ENCODE data around the gene TSR1. TPM values are rescaled to one million over a fixed set of nuclear protein-coding genes. Genes with fewer than 3 reads are reported as not detected.

The TSR1 gene
- total RNA-seq, 1 experiment from 2014 or later, result 74.3 TPM

DNA sequence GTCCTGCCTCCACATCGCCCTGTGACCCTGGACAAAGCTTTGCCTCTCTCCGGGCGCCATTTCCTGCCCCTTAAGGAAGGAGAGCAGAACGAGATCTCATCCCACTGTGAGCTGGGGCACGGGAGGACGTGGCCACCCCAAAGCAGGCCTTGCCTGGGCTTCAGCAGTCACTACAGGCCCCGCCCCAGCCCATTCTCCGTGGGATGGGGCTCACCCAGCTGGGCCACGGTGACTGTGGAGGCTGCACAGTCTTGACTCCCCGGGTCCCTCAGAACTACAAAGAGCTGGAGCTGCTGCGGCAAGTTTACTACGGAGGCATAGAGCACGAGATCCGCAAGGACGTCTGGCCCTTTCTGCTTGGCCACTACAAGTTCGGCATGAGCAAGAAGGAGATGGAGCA, 36.4 kb upstream of the TSR1 start (continued):
- TF ChIP-seq, protein P1, sequence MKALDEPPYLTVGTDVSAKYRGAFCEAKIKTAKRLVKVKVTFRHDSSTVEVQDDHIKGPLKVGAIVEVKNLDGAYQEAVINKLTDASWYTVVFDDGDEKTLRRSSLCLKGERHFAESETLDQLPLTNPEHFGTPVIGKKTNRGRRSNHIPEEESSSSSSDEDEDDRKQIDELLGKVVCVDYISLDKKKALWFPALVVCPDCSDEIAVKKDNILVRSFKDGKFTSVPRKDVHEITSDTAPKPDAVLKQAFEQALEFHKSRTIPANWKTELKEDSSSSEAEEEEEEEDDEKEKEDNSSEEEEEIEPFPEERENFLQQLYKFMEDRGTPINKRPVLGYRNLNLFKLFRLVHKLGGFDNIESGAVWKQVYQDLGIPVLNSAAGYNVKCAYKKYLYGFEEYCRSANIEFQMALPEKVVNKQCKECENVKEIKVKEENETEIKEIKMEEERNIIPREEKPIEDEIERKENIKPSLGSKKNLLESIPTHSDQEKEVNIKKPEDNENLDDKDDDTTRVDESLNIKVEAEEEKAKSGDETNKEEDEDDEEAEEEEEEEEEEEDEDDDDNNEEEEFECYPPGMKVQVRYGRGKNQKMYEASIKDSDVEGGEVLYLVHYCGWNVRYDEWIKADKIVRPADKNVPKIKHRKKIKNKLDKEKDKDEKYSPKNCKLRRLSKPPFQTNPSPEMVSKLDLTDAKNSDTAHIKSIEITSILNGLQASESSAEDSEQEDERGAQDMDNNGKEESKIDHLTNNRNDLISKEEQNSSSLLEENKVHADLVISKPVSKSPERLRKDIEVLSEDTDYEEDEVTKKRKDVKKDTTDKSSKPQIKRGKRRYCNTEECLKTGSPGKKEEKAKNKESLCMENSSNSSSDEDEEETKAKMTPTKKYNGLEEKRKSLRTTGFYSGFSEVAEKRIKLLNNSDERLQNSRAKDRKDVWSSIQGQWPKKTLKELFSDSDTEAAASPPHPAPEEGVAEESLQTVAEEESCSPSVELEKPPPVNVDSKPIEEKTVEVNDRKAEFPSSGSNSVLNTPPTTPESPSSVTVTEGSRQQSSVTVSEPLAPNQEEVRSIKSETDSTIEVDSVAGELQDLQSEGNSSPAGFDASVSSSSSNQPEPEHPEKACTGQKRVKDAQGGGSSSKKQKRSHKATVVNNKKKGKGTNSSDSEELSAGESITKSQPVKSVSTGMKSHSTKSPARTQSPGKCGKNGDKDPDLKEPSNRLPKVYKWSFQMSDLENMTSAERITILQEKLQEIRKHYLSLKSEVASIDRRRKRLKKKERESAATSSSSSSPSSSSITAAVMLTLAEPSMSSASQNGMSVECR (CRISPR knock-in tag; IDR thresholded peaks at IDR 0.05; ENCODE audit: borderline replicate concordance), result no peak
- TF ChIP-seq ZNF317 (CRISPR knock-in tag; IDR thresholded peaks at IDR 0.05; ENCODE audit: borderline replicate concordance, low read depth) (no peak), JUN (CRISPR knock-in tag; IDR thresholded peaks at IDR 0.05) (no peak), HMGA2 (CRISPR knock-in tag; IDR thresholded peaks at IDR 0.05) (no peak)
- TF ChIP-seq, protein P2, sequence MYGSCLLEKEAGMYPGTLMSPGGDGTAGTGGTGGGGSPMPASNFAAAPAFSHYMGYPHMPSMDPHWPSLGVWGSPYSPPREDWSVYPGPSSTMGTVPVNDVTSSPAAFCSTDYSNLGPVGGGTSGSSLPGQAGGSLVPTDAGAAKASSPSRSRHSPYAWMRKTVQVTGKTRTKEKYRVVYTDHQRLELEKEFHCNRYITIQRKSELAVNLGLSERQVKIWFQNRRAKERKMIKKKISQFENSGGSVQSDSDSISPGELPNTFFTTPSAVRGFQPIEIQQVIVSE (CRISPR knock-in tag; IDR thresholded peaks at IDR 0.05; ENCODE audit: borderline replicate concordance), result no peak
- TF ChIP-seq, protein P3, sequence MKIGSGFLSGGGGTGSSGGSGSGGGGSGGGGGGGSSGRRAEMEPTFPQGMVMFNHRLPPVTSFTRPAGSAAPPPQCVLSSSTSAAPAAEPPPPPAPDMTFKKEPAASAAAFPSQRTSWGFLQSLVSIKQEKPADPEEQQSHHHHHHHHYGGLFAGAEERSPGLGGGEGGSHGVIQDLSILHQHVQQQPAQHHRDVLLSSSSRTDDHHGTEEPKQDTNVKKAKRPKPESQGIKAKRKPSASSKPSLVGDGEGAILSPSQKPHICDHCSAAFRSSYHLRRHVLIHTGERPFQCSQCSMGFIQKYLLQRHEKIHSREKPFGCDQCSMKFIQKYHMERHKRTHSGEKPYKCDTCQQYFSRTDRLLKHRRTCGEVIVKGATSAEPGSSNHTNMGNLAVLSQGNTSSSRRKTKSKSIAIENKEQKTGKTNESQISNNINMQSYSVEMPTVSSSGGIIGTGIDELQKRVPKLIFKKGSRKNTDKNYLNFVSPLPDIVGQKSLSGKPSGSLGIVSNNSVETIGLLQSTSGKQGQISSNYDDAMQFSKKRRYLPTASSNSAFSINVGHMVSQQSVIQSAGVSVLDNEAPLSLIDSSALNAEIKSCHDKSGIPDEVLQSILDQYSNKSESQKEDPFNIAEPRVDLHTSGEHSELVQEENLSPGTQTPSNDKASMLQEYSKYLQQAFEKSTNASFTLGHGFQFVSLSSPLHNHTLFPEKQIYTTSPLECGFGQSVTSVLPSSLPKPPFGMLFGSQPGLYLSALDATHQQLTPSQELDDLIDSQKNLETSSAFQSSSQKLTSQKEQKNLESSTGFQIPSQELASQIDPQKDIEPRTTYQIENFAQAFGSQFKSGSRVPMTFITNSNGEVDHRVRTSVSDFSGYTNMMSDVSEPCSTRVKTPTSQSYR (CRISPR knock-in tag; IDR thresholded peaks at IDR 0.05), result no peak

DNA sequence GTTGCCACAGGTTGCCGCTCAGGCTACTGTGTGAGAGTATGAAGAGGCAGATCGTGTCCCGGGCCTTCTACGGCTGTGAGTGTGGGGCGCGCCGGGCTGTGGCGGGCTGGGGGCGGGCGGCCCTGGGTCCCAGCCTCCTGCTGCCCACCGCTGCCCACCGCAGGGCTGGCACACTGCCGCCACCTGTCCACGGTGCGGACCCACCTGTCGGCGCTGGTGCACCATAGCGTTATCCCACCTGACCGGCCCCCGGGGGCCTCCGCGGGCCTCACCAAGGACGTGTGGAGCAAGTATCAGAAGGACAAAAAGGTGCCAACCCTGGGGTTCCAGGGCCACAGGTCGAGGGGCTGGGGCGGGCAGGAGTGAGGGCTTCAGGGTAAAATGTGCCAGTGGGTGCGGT, 35.9 kb upstream of the TSR1 start:
- DNase-seq (ENCODE audit: low spot score) (no peak), ATAC-seq (no peak)
- peaks cover 6% of the 10 kb centered on the region; the same call in 1 of the 2 replicates for H3K36me3 Mint-ChIP-seq
- ChIA-PET POLR2A (no interaction called here), CTCF (interaction anchor here (0.6 to 2.9 kb wide), 3 partner anchors 11 to 19 kb away, joined by 3 to 15 read pairs (median 3); no protein-coding TSS in a partner anchor)
- H3K27ac Mint-ChIP-seq, result no peak overlapping the region
- H3K4me1 Mint-ChIP-seq, result peaks cover 10% of the 10 kb centered on the region
- H3K27me3 Mint-ChIP-seq (ENCODE audit: low read depth), result no peaks in the 10 kb centered on the region
- no peaks in the 10 kb centered on the region for H3K9me3 Mint-ChIP-seq
- TF ChIP-seq, protein P4, sequence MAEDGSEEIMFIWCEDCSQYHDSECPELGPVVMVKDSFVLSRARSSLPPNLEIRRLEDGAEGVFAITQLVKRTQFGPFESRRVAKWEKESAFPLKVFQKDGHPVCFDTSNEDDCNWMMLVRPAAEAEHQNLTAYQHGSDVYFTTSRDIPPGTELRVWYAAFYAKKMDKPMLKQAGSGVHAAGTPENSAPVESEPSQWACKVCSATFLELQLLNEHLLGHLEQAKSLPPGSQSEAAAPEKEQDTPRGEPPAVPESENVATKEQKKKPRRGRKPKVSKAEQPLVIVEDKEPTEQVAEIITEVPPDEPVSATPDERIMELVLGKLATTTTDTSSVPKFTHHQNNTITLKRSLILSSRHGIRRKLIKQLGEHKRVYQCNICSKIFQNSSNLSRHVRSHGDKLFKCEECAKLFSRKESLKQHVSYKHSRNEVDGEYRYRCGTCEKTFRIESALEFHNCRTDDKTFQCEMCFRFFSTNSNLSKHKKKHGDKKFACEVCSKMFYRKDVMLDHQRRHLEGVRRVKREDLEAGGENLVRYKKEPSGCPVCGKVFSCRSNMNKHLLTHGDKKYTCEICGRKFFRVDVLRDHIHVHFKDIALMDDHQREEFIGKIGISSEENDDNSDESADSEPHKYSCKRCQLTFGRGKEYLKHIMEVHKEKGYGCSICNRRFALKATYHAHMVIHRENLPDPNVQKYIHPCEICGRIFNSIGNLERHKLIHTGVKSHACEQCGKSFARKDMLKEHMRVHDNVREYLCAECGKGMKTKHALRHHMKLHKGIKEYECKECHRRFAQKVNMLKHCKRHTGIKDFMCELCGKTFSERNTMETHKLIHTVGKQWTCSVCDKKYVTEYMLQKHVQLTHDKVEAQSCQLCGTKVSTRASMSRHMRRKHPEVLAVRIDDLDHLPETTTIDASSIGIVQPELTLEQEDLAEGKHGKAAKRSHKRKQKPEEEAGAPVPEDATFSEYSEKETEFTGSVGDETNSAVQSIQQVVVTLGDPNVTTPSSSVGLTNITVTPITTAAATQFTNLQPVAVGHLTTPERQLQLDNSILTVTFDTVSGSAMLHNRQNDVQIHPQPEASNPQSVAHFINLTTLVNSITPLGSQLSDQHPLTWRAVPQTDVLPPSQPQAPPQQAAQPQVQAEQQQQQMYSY (CRISPR knock-in tag; IDR thresholded peaks at IDR 0.05), result no peak
- TF ChIP-seq, protein P1 (CRISPR knock-in tag; IDR thresholded peaks at IDR 0.05; ENCODE audit: borderline replicate concordance), result no peak
- TF ChIP-seq, protein P5, sequence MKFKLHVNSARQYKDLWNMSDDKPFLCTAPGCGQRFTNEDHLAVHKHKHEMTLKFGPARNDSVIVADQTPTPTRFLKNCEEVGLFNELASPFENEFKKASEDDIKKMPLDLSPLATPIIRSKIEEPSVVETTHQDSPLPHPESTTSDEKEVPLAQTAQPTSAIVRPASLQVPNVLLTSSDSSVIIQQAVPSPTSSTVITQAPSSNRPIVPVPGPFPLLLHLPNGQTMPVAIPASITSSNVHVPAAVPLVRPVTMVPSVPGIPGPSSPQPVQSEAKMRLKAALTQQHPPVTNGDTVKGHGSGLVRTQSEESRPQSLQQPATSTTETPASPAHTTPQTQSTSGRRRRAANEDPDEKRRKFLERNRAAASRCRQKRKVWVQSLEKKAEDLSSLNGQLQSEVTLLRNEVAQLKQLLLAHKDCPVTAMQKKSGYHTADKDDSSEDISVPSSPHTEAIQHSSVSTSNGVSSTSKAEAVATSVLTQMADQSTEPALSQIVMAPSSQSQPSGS (CRISPR knock-in tag; IDR thresholded peaks at IDR 0.05; ENCODE audit: borderline replicate concordance, low read depth), result no peak
- TF ChIP-seq CREB1 (CRISPR knock-in tag; IDR thresholded peaks at IDR 0.05), result no peak
- H3K4me3 Mint-ChIP-seq, result no peak overlapping the region
